GM23338 (cell line): ENCODE data around the gene DELE1. TPM values are rescaled to one million over a fixed set of nuclear protein-coding genes. Genes with fewer than 3 reads are reported as not detected.

Source experiments
- ATAC-seq: fragments of 200-7000 bp; cut with Tn5 transposase; 3 replicates; pipeline ENCODE4 v1.9.1; 2020
- DNase-seq: peaks from one replicate; pipeline ENCODE4 v3.0.0-alpha.2; 2015; ENCODE audit warnings: low spot score
- H2AFZ ChIP-seq: fragments of 200-600 bp; sonication (generic); 2 replicates; pipeline ENCODE4 v1.8.0; 2016; ENCODE audit warnings: antibody characterized with exemption, mild to moderate bottlenecking, moderate library complexity
- H3F3A ChIP-seq: fragments of 200-600 bp; sonication (generic); replicated peaks from 2 replicates; pipeline ENCODE4 v1.8.0; 2017; ENCODE audit warnings: antibody characterized with exemption, mixed run types, low read depth
- H3K27ac ChIP-seq: fragments of 200-600 bp; sonication (generic); 2 replicates; pipeline ENCODE4 v1.6.1; 2016; ENCODE audit warnings: low read depth
- H3K27me3 ChIP-seq: fragments of 200-600 bp; sonication (generic); 2 replicates; pipeline ENCODE4 v1.8.0; 2016; ENCODE audit warnings: mild to moderate bottlenecking, mixed run types, moderate library complexity; ENCODE audit not compliant: insufficient read depth
- H3K36me3 ChIP-seq: fragments of 200-600 bp; sonication (generic); 2 replicates; pipeline ENCODE4 v1.8.0; 2016; ENCODE audit warnings: mild to moderate bottlenecking; ENCODE audit not compliant: insufficient read depth
- H3K4me1 ChIP-seq: fragments of 200-600 bp; sonication (generic); 2 replicates; pipeline ENCODE4 v1.8.0; 2016; ENCODE audit warnings: mild to moderate bottlenecking, moderate library complexity; ENCODE audit not compliant: insufficient read depth
- H3K4me2 ChIP-seq: fragments of 200-600 bp; sonication (generic); 2 replicates; pipeline ENCODE4 v1.7.1; 2017; ENCODE audit warnings: mixed run types
- H3K4me3 ChIP-seq: fragments of 200-600 bp; sonication (generic); 2 replicates; pipeline ENCODE4 v1.6.1; 2016; ENCODE audit warnings: mixed run types
- H3K79me2 ChIP-seq: fragments of 200-600 bp; sonication (generic); replicated peaks from 2 replicates; pipeline ENCODE4 v1.8.0; 2017; ENCODE audit warnings: mild to moderate bottlenecking; ENCODE audit not compliant: insufficient read depth
- H3K9me2 ChIP-seq: fragments of 200-600 bp; sonication (generic); 2 replicates; pipeline ENCODE4 v1.8.0; 2017; ENCODE audit not compliant: insufficient read depth
- H4K20me1 ChIP-seq: fragments of 200-600 bp; sonication (generic); replicated peaks from 2 replicates; pipeline ENCODE4 v1.8.0; 2017; ENCODE audit warnings: mild to moderate bottlenecking; ENCODE audit not compliant: insufficient read depth
- H3K27ac Mint-ChIP-seq: 2 replicates; pipeline ENCODE4 v1.8.0; 2020; ENCODE audit warnings: inconsistent platforms, mild to moderate bottlenecking, moderate library complexity, mixed read lengths
- H3K27me3 Mint-ChIP-seq: 3 replicates; pipeline ENCODE4 v1.8.0; 2022; ENCODE audit warnings: low read depth, mild to moderate bottlenecking, moderate library complexity, mixed read lengths, inconsistent platforms; ENCODE audit not compliant: insufficient read depth, poor library complexity
- H3K36me3 Mint-ChIP-seq: 3 replicates; pipeline ENCODE4 v1.8.0; 2021; ENCODE audit warnings: low read depth, mild to moderate bottlenecking, inconsistent platforms, moderate library complexity, mixed read lengths
- H3K4me1 Mint-ChIP-seq: 3 replicates; pipeline ENCODE4 v1.8.0; 2020; ENCODE audit warnings: mild to moderate bottlenecking, inconsistent platforms, mixed read lengths
- H3K4me3 Mint-ChIP-seq: 3 replicates; pipeline ENCODE4 v1.8.0; 2021; ENCODE audit warnings: moderate library complexity, mild to moderate bottlenecking, inconsistent platforms, mixed read lengths
- H3K9me3 Mint-ChIP-seq: 3 replicates; pipeline ENCODE4 v1.8.0; 2020; ENCODE audit warnings: moderate library complexity, mild to moderate bottlenecking, inconsistent platforms, mixed read lengths
- CREB1 ChIP-seq: fragments of 250-450 bp; sonication (Bioruptor Pico); IDR thresholded peaks from 2 replicates; pipeline ENCODE4 v1.5.0; 2020; ENCODE audit warnings: low read depth, mild to moderate bottlenecking, moderate library complexity
- EZH2 ChIP-seq: fragments of 200-600 bp; sonication (generic); IDR thresholded peaks from one replicate; pipeline ENCODE4 v1.8.0; 2017; ENCODE audit warnings: antibody characterized with exemption, mild to moderate bottlenecking, low read depth; ENCODE audit not compliant: unreplicated experiment
- EZH2phosphoT487 ChIP-seq: fragments of 200-600 bp; sonication (generic); IDR thresholded peaks from one replicate; pipeline ENCODE4 v1.8.1; 2018; ENCODE audit warnings: antibody characterized with exemption; ENCODE audit not compliant: unreplicated experiment
- JUNB ChIP-seq: IDR thresholded peaks from one replicate; pipeline ENCODE4 v1.6.1; 2016; ENCODE audit warnings: antibody characterized with exemption; ENCODE audit not compliant: unreplicated experiment
- NANOG ChIP-seq: IDR thresholded peaks from 2 replicates; pipeline ENCODE4 v1.6.1; 2016; ENCODE audit warnings: antibody characterized with exemption, borderline replicate concordance
- POLR2AphosphoS5 ChIP-seq: IDR thresholded peaks from 2 replicates; pipeline ENCODE4 v1.6.1; 2016; ENCODE audit warnings: antibody characterized with exemption, low read depth
- REST ChIP-seq: IDR thresholded peaks from one replicate; pipeline ENCODE4 v1.6.1; 2018; ENCODE audit warnings: antibody characterized with exemption; ENCODE audit not compliant: unreplicated experiment
- STAT1 ChIP-seq: IDR thresholded peaks from one replicate; pipeline ENCODE4 v1.6.1; 2016; ENCODE audit warnings: antibody characterized with exemption; ENCODE audit not compliant: unreplicated experiment
- ZNF114 ChIP-seq: fragments of 250-450 bp; sonication (Bioruptor Pico); IDR thresholded peaks from 2 replicates; pipeline ENCODE4 v1.5.0; 2020; ENCODE audit warnings: mild to moderate bottlenecking, moderate library complexity
- ZNF331 ChIP-seq: fragments of 250-450 bp; sonication (Bioruptor Pico); IDR thresholded peaks from 2 replicates; pipeline ENCODE4 v1.5.0; 2020; ENCODE audit warnings: low read depth, mild to moderate bottlenecking, moderate library complexity
- polyA plus RNA-seq: library from polyadenylated mRNA; unstranded; fragments of >200 nt; fragmentation: Nextera tagmentation; extraction: Ambion mirVana; gene quantifications from 2 replicates; pipeline ENCODE4 v1.2.1, GENCODE V29; 2016
- total RNA-seq: library from RNA; depleted of rRNA; stranded (reverse); fragments of >200 nt; shearing (Covaris generic); gene quantifications from 2 replicates; pipeline ENCODE4 v1.2.3, GENCODE V29; 2014
- TF ChIP-seq, protein P1 (sequence below), 2 experiments: fragments of 200-600 bp in 1 of 2; sonication (generic) in 1 of 2; conservative IDR thresholded peaks; 2 replicates each; pipeline versions ENCODE4 v1.5.1 to v1.6.1; 2016 to 2017; ENCODE audit warnings: antibody characterized with exemption in 2 of 2, low read depth in 2 of 2, mild to moderate bottlenecking in 2 of 2, moderate library complexity in 1 of 2
- TF ChIP-seq, protein P2 (sequence below): IDR thresholded peaks from 2 replicates; pipeline ENCODE4 v1.6.1; 2016; ENCODE audit warnings: antibody characterized with exemption

Gene DELE1
- total and polyA plus RNA-seq, 2 experiments from 2014 or later: 26.9 to 62.2 TPM

DNA sequence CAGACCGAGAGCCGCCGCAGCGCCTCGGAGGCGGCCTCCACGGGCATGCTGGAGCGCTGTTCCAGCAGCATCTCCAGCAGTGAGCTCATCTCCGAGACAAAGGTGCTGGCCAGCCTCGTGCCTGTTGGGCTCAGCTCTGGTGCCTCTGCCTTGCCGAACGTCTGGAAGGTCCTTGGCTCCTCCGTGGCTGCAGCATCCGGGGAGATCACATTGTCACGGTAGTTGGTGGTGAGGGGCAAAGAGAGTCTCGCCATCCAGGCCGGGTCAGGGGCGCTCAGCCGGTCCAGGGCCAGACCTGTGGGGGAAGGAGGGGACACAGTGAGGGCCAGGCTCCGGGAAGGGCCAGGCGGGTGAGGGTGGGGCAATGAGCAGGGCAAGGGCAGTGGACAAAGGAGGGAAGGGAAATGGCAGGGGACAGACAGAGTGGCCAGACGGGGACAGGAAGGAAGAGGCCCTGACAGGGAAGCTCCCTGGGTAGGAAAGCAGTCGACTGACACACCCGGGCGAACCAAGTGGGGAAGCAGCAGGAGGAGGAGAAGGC lies 21.9 kb downstream of the DELE1 start:
- H3K27ac ChIP-seq: no peak overlapping the region
- H3K4me3 ChIP-seq: no peak overlapping the region
- Mint-ChIP-seq H3K9me3 (no peaks in the 10 kb centered on the region), H3K36me3 (0 out of 3 replicates have a peak, but pooled peaks cover 1% of the 10 kb centered on the region), H3K27me3 (peaks cover 6% of the 10 kb centered on the region), H3K4me1 (peaks cover 26% of the 10 kb centered on the region), H3K27ac (0 out of 2 replicates have a peak overlapping the region, but pooled peaks have one; percentile 38), H3K4me3 (no peak overlapping the region)
- no peaks in the 10 kb centered on the region for H3K27me3 ChIP-seq
- DNase-seq (peak; percentile 54), ATAC-seq (peak; percentile 81)
- TF ChIP-seq JUNB (no peak), EZH2phosphoT487 (no peak), ZNF331 (no peak), REST (no peak)
- no peaks in the 10 kb centered on the region for H4K20me1 ChIP-seq
- no peaks in the 10 kb centered on the region for H3K9me2 ChIP-seq
- H3K4me2 ChIP-seq: peak overlapping the region; percentile 64; the same call in 1 of the 2 replicates
- H2AFZ ChIP-seq: peak overlapping the region; percentile 59; the same call in 1 of the 2 replicates
- H3K79me2 ChIP-seq: no peaks in the 10 kb centered on the region
- peaks cover 4% of the 10 kb centered on the region; the same call in 1 of the 2 replicates for H3F3A ChIP-seq
- H3K4me1 ChIP-seq: peaks cover 12% of the 10 kb centered on the region; the same call in 1 of the 2 replicates
- no peaks in the 10 kb centered on the region for H3K36me3 ChIP-seq

DNA sequence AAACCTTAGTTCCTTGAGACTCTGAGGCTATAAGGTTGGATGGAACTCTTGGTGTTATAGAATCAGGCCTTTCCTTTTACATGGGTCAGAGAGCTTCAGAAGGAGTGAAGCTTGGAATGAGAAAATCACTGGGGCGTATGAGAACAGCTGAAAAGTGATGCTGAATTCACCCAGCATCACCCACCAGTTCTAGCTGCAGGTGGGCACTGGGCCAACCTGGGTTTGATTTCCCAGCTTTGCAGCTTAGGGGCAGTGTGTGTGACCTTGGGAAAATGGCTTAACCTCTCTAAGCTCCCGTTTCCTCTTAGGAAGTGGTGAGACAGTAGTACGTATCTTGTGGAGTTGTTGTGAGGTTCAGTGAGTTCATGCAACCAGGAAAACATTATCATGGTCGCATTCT lies 23.6 kb downstream of the DELE1 start:
- peaks cover 4% of the 10 kb centered on the region; the same call in 1 of the 2 replicates for H3F3A ChIP-seq
- no peaks in the 10 kb centered on the region for H3K79me2 ChIP-seq
- H3K9me2 ChIP-seq: no peaks in the 10 kb centered on the region
- H3K27ac ChIP-seq: no peak overlapping the region
- no peak overlapping the region for H3K4me3 Mint-ChIP-seq
- peaks cover 16% of the 10 kb centered on the region; the same call in 1 of the 2 replicates for H3K4me1 ChIP-seq
- DNase-seq (no peak), ATAC-seq (no peak)
- no peaks in the 10 kb centered on the region for H3K36me3 ChIP-seq
- H3K27me3 Mint-ChIP-seq: peaks cover 2% of the 10 kb centered on the region
- H3K36me3 Mint-ChIP-seq: no peaks in the 10 kb centered on the region
- H4K20me1 ChIP-seq: no peaks in the 10 kb centered on the region
- no peak overlapping the region for H2AFZ ChIP-seq
- H3K4me2 ChIP-seq: no peak overlapping the region
- H3K9me3 Mint-ChIP-seq: no peaks in the 10 kb centered on the region
- H3K4me1 Mint-ChIP-seq: peaks cover 30% of the 10 kb centered on the region
- H3K4me3 ChIP-seq: no peak overlapping the region
- H3K27me3 ChIP-seq: no peaks in the 10 kb centered on the region
- H3K27ac Mint-ChIP-seq: no peak overlapping the region
- TF ChIP-seq, protein P1, sequence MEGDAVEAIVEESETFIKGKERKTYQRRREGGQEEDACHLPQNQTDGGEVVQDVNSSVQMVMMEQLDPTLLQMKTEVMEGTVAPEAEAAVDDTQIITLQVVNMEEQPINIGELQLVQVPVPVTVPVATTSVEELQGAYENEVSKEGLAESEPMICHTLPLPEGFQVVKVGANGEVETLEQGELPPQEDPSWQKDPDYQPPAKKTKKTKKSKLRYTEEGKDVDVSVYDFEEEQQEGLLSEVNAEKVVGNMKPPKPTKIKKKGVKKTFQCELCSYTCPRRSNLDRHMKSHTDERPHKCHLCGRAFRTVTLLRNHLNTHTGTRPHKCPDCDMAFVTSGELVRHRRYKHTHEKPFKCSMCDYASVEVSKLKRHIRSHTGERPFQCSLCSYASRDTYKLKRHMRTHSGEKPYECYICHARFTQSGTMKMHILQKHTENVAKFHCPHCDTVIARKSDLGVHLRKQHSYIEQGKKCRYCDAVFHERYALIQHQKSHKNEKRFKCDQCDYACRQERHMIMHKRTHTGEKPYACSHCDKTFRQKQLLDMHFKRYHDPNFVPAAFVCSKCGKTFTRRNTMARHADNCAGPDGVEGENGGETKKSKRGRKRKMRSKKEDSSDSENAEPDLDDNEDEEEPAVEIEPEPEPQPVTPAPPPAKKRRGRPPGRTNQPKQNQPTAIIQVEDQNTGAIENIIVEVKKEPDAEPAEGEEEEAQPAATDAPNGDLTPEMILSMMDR (conservative IDR thresholded peaks at IDR 0.05; ENCODE audit: low read depth in 2 of 2): no peak
- TF ChIP-seq EZH2phosphoT487 (no peak), POLR2AphosphoS5 (no peak), ZNF331 (no peak), CREB1 (no peak), EZH2 (no peak), JUNB (no peak), ZNF114 (CRISPR knock-in tag) (no peak), NANOG (no peak), REST (no peak), STAT1 (no peak)
- TF ChIP-seq, protein P2, sequence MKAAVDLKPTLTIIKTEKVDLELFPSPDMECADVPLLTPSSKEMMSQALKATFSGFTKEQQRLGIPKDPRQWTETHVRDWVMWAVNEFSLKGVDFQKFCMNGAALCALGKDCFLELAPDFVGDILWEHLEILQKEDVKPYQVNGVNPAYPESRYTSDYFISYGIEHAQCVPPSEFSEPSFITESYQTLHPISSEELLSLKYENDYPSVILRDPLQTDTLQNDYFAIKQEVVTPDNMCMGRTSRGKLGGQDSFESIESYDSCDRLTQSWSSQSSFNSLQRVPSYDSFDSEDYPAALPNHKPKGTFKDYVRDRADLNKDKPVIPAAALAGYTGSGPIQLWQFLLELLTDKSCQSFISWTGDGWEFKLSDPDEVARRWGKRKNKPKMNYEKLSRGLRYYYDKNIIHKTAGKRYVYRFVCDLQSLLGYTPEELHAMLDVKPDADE: no peak
